GM18907 (cell line): ENCODE measurements around the gene ELFN1.
"Not testable (repeated sequence)": the region's sequence is repeated elsewhere in the genome, so short reads cannot be mapped to it uniquely, and the experiment has no call there.

Experiments used
- ATAC-seq: cut with Tn5 transposase; IDR thresholded peaks from one replicate; pipeline ENCODE4 v1.9.1; 2021; ENCODE audit warnings: mild to moderate bottlenecking, moderate library complexity; ENCODE audit not compliant: unreplicated experiment

The ELFN1 gene

DNA sequence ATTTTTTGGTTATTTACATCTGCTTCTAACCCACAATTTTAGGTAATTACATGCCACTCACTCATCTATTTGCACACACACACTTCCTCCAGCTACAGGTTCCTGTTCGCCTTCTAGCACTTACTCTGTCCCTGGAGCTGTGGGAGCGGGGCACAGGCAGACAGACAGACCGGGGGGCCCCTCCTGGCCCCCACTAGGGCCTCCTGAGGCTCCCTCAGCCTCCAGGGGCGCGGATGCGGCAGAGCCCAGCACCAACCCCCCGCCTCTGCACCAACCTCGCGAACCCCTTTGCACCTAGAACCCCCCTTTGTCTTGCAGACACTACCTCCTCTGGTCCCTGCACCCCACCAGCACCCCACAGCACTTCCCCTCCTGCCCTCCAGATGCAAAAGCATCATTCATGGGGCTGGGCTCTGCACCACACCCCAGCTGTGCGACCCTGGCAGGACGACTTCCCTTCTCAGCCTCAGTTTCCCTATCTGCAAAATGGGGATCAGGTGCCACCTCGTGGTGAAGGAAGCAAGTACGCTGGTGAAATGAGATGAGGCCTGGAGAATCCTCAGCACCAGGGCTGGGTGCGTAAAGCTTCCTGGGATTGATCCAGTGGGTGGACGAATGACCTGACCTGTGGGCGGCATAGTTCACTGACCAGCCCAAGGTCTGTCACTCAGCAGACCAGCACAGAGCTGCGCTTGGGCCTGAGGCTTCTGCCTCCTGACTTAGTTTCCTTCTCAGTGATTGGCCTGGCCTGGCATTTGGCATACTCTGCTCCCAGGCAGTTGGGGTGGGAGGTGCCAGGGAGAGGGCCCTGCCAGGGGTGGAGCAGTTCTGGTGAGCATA lies 37.9 kb downstream of the ELFN1 start:
- ATAC-seq = no peak

DNA sequence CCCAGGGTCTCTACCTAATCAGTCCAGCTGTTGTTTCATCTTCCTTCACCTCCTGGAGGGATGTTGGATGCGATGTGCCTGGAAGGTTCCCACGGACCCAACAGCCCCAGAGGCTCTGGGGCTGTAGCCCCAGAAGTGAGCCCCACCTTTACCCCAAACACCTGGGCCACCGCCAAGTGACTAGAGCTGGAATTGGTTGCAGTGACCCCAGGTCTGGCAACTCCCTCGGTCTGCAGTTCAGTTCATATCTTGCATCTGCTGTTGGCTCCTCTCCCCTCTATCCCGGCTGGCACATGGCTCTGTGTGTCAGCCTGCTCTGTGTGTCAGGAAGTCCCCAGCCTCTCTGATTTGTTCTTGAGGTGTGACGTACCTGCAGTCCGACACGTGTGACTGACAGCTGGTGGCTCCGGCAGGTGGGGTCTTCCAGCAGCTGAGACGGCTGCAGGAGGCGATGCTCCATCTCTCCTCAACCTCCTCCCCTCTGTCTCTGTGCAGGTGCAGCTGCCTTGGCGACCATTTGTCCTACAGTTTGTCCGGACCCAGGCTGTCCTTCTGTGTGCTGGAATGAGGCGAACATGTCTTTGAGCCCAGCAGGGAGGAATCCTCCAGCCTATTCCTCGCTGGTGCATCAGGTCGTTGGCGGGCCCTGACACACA lies 38.6 kb downstream of the ELFN1 start:
- no peak for ATAC-seq

DNA sequence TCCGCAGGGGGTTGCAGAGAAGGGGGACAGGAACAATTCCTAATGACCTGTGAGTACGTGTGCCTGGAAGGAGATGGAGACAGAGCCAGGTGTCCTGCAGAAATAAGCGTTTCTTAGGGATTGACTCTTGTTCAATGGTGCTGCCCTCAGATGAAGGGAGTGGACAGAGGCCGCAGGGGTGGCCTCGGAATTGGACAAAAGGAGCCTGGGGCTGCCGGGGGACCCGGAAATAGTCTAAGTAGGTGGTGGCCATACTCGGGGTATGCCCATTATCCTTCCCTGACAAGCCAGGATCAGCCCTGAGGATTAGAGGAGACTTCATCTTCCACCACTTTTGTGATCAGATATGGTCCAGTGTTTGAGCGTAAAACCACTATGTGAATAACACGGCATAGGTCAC lies 39.2 kb downstream of the ELFN1 start:
- ATAC-seq = no peak

DNA sequence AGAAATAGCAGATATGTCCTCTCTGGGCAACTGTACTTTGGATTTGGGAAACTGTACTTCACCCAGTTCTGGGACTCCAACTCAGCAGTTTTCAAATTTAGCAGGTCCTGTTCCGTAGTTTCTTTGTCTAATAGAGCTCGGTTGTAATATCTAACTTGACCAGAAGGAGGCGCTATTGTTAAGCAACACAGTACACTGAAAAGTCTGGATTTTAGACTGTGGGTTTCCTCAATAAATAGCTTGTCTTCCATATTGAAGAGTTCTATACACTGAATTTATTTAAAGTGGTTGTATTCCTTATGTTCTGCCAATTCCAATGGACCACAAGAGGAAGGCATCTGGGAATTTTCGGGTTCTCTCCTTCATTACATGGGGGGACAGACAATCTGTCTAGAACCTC lies 39.8 kb downstream of the ELFN1 start:
- ATAC-seq = no peak

DNA sequence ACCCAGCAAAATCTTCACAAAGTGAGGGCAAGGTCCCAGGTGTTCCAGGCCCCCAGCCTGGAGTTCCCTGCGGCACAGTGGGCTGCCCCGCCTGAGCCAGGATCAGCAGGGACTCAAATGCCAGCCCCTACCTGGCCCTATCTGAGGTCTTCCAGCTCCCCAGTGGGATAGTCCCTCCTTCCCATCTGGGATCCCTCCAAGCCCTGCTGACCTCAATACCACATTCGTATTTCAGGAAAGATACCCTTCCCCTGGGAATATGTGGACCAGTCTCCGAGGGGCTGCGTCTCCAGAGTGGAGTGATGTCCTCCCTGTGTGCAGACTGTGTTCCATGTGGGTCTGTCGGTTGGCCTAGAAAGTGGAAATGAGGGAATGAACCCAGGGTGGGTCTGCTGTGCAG lies 40.9 kb downstream of the ELFN1 start:
- ATAC-seq = no peak

DNA sequence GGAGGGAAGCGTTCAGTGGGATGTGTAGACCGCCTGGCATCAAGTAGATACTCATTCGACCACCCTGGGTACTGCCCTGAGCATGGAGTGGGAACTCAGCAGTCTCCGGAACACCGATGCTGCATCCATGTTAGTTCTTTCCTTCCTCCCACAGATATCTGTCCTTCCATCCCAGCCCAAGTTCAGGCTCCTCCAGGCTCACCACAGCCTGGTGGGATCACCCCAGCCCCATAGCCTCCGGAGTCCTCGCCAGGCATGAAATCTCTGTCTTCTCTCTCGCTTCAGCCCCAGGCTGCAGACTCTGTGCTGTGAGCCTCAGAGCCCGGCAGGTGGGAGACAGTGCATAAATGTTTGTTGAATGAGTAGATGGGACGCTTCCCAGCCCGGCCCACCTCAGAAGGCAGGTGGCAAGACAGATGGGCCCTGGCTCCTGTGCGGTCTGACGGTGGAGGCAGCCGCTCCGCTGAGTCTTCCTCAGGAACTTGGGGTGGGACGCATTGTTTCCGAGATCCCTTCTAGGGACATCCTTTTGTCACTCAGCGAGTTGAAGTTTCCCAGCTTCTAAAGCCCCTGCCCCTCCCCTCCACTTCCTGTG lies 42.9 kb downstream of the ELFN1 start:
- no peak for ATAC-seq

DNA sequence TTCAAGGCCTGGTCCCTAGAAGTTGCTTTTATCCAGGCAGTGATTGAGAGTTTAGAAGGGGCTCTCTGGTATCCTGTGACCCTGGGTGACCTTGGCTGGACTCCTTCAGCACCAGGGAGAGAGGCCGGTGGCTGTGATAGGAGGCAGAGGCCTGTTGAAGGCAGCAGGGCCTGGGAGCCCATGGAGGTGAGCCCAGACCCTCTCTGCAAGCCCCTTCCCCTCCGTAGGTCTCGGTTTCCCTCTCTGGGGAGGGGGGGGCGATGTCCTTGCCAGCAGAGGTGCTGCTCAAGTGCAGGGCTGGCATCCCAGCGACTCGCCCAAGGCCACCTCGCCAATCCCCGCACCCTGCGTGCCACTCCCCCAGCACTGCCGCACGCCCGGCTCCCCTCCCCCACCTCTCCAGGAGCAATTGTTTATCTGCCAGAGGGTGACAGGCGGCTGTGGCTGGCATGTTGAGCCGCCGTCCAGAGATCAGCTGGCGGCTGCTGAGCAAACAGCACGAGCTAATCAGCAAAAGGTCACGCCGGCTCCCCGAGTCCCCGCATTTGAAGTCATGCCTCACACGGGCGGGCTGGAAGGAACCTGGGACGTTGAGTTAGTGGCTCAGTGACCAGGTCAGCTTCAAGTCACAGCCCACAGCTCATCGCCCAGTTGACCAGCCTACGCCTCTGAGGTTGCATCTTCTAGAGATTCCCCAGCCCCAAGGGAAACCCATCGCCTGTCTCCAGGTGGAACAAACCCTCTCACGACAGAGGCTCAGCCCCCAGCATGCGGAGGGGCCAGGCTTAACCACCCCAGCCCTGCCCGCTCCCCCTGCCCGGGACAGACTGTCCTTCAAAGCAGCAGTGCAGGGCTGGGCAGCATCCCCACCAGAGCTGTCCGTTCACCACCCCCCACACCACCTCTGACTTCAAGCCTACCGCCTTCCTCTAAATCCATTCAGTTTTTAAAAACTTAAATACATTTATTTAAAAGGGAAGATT lies 43.7 kb downstream of the ELFN1 start:
- ATAC-seq = no peak

DNA sequence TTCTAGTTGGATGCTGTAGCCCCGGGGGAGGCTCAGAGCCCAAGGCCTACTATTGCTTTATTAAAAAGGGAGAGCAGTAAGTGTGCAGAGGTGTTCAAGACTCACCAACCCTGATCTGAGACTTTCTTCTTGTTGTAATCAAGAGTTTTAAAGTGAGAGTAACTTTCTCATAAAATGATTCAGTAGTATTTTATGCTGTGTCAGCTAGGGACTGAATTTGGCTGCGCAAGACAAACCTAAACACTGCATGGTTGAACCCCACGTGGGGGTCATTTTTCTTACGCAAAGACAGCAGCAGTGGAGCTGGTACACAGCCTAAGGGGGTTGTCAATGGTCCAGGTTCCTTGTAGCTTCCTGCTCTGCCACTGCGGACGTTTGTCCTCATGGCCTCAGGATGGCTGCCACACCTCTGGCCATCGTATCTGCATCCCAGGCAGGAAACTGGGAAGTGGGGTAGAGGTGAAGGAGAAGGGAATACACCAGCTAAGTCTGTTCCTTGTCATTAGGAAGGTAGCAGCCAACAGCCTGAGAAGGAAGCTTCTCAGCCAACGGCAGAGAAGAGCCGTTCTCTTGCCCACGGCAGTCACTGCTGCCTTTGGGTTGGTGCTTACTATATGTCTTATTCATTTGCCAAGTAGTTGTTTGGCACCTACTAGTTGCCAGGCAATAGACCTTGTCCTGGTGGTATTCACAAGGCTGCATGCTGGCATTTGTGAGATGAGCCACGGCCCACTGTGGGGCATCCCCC lies 44.7 kb downstream of the ELFN1 start:
- no peak for ATAC-seq

DNA sequence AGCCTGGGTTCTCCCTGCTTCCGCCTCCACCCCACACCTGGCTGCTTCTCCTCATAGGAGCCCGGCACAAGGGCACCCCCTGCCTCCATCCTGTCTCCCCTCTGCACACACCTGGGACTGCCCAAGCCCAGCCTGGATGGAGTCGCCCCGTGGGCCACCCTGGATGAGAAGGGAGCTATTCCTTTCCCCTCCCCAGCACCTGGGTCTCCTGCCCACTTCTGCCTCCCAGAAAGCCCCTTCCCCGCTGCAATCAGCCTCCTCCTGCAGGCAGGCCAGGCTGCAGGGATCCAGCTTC lies 45.2 kb downstream of the ELFN1 start:
- no peak for ATAC-seq

DNA sequence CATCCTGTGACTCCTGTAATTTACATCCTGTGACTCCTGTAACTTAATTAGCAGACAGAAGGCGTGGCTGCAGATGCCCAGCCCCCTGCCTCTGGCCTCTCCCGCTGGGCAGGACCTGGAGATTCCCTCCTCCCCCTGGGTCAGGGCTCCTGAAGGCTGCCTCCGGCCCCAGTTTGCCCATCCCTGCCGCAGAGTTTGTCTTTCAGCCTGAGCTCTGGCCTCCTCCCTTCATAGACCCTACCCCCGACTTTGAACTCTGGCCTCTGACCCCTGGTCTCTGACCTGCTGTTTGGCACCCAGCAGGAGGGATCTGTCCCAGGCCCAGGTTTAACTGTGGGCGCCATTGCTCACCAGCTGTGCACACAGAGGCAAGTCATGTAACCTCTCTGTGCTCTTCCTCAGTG lies 45.6 kb downstream of the ELFN1 start:
- no peak for ATAC-seq

DNA sequence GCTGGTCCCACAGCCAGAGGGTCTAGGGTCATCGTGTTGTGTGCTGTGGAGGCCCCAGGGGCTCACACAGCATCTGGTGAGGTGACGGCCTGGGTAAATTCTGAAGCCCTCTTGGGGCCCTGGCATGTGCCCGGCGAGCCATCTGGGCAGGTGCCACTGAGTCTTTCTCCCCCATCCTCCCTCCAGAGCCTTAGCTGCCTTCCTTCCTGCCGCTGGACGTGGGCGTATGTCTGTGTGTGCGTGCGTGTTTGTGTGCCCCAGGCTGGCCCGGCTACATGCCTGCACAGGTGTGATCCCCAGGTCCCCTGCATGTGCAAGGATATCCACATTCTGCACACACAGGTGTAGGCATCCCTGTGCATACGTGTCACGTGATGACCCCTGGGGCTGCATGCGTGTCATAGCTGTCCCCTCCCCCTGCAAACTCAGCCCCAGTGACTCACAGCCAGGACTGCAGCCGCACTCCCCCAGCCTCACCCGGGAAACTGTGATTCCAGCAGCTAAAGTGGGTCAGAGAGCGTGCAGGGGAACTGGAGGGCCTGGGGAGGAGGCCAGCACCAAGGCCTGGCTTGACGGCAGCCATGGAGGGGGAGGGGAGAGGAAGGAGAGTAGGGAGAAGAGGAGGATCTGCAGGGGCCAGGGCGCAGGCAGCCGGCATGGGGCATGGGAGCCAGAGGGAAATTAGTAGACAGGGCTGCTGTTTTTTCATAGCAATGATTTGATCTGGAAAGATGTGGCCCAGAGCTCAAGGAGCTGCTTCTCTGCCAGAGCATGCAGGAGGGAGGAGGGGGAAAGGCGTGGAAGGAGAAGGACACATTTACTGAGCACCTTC lies 46.4 kb downstream of the ELFN1 start:
- no peak for ATAC-seq

DNA sequence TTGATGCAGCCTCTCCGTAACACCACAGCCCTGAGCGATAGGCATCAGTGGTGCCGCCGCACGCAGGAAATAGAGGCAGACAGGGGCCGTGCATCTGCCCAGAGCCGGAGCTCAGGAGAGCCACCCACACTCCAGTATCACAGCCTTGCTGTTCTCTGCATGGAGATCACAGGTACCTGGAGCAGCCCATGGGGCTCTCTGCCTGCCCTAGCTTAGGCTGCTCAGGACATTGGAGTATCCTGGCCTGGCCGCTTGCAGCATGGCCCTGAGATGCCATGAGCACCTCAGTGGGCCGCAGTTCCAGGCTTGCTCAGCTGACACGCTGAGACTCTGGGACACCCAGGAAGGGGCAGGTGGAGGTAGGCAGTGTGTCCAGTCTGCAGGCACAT lies 47.0 kb downstream of the ELFN1 start:
- ATAC-seq = no peak

DNA sequence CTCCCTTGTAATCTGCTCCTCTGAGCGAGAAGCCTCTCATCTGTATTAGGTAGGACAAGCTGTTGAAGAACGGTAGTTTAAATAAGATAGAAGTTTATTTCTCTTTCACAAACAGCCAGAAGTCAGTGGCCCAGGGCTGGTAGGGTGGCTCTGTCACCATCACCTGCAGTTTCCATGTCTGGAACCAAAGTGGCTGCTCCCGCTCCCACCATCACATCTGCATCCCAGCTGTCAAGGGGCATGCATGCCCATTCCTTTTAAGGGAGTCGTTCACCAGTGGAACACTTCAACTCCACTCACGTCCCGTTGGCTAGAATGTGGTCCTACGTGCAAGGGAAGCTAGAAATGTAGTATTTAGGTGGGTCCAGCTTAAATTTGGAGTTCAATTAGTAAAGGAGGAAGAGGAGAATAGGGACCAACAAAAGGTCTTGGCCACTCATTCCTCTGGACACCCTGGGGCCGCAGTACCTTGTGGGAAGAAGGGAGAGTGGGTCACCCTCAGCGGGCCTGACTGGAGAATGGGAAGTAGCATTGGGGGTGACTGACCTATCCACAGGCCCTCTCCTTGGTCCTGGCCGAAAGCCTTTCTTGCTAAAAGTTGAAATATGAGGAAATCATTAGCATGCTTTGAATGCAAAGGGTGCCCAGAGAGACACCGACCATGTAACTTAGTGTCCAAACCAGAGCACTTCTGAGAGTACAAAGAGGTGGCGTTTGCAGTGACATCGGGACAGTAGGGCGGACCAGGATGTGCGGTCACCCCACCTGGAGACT lies 48.0 kb downstream of the ELFN1 start:
- no peak for ATAC-seq

DNA sequence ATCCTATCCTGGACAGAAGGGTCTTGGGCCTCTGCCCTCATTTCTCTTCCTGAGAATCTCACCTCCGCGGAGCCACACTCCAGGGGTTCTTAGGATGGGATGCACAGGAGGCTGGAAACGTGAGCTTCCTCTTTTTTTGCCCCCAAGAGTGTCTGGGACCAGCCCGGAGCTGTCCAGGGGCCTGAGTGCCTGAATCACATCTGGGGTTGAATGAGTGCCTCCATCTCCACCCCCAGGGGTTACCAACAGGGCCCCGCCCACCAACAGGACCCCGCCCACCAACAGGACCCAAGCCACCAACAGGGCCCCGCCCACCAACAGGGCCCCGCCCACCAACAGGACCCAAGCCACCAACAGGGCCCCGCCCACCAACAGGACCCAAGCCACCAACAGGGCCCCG lies 48.8 kb downstream of the ELFN1 start:
- ATAC-seq = not testable (repeated sequence)

DNA sequence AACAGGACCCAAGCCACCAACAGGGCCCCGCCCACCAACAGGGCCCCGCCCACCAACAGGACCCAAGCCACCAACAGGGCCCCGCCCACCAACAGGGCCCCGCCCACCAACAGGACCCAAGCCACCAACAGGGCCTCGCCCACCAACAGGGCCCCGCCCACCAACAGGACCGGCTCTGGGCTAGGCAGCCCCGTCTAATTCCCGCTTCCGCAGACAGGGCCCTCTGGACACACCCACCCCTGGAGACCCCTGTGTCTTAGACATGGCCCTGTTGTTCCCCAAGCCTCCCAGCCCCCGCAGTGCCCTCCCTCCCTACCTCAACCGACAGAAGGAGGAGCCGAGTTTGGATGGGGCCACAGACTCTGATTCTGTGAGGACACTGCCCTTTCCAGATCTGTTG lies 49.2 kb downstream of the ELFN1 start:
- ATAC-seq = not testable (repeated sequence)

DNA sequence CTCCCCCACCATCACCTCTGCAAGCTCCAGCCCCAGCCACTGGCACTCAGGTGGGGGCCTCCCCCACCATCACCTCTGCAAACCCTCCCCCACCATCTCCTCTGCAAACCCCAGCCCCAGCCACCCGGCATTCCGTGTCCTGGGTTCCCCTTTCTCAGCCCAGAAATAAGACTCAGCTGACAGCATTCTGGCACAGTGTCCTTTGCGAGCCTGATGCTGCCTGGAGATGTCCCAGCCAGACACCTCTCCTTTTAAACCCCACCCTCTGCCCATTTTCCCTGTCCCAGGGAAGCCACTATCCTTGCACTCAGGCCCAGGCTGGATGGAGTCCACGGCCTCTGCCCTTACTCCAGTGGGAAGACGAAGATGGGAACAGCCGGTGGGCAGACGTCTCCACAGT lies 49.8 kb downstream of the ELFN1 start:
- ATAC-seq = no peak

DNA sequence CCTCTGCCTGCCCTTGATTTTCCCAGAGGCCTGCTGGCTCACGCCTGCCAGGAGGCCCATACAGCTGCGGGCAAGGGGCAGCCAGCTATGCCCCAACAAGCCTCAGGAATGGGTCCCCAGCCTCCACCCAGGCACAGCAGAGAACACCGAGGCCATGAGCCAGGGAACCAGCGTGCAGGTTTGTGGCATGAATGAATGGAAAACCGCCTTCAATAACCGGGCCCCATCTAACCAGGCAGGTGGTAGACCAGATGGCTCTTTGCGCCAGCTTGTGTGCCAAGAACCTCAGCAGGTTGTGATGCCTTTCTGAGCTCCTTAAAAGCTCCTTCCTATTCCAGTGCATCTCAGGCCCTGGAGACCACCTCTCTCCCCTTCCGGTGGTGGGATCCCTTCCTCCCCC lies 50.2 kb downstream of the ELFN1 start:
- ATAC-seq = no peak

DNA sequence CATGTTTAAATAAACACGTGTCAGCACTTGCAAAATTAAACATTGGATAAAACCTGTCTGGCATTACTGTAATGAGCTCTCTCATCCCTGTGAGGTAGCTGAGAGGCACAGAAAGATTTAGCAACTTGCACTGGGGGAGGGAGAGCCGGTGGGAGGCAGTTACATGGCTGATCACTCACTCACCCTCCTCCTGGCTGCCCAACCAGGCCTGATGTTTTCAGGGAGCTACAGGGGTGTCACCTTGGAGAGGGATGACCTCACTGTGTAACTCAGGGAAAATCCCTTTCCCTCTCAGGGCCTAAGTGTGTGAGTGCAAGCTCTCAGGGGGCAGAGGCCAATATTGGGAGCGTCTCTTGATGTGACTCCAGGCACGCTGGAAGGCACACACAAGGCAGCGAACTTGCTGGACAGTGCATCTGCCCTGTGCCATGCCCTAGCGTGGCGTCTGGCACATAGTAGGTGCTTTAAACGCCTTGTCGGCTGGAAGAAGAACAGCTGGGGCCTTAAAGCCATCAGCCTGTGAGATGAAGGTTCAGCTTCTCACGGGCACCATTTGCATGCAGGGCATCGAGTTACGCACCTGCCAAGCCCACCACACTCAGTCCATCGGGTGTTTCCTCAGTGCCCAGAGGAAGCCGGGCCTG lies 51.1 kb downstream of the ELFN1 start:
- ATAC-seq = no peak
